HEK293 (cell line): ENCODE data around the gene B4GALT5.
A peak's percentile ranks its signal among the peaks of the same experiment; 100 is the strongest.

Experiments
- BCL11A ChIP-seq: fragments of 450-650 bp; formaldehyde crosslinking; IDR thresholded peaks from 2 replicates; pipeline ENCODE4 v1.5.1; 2016; ENCODE audit warnings: low read depth, missing biosample characterization, missing genetic modification characterization
- KLF16 ChIP-seq: fragments of 450-650 bp; formaldehyde crosslinking; IDR thresholded peaks from 2 replicates; pipeline ENCODE4 v1.5.1; 2017; ENCODE audit warnings: missing biosample characterization, missing genetic modification characterization
- KLF7 ChIP-seq: fragments of 450-650 bp; formaldehyde crosslinking; IDR thresholded peaks from 2 replicates; pipeline ENCODE4 v1.5.1; 2016; ENCODE audit warnings: missing biosample characterization, missing genetic modification characterization, borderline replicate concordance
- MZF1 ChIP-seq: fragments of 450-650 bp; formaldehyde crosslinking; IDR thresholded peaks from 2 replicates; pipeline ENCODE4 v1.5.1; 2017; ENCODE audit warnings: missing biosample characterization, missing genetic modification characterization, borderline replicate concordance
- OVOL3 ChIP-seq: fragments of 450-650 bp; formaldehyde crosslinking; IDR thresholded peaks from 2 replicates; pipeline ENCODE4 v1.5.1; 2016; ENCODE audit warnings: missing biosample characterization, missing genetic modification characterization
- PRDM1 ChIP-seq: fragments of 450-650 bp; formaldehyde crosslinking; IDR thresholded peaks from 2 replicates; pipeline ENCODE4; 2016; ENCODE audit warnings: missing biosample characterization, missing genetic modification characterization
- REPIN1 ChIP-seq: fragments of 450-650 bp; formaldehyde crosslinking; IDR thresholded peaks from 2 replicates; pipeline ENCODE4 v1.5.1; 2017; ENCODE audit warnings: missing biosample characterization, missing genetic modification characterization, low read depth
- SP2 ChIP-seq: fragments of 450-650 bp; formaldehyde crosslinking; IDR thresholded peaks from 2 replicates; pipeline ENCODE4 v1.5.1; 2016; ENCODE audit warnings: missing biosample characterization, missing genetic modification characterization
- SP7 ChIP-seq: fragments of 450-650 bp; formaldehyde crosslinking; IDR thresholded peaks from 2 replicates; pipeline ENCODE4 v1.5.1; 2016; ENCODE audit warnings: missing biosample characterization, missing genetic modification characterization
- TCF7L2 ChIP-seq: IDR thresholded peaks from 2 replicates; pipeline ENCODE4 v1.6.1; 2011; ENCODE audit warnings: low read depth, mild to moderate bottlenecking, inconsistent platforms, low read length, moderate library complexity, borderline replicate concordance
- ZEB2 ChIP-seq: fragments of 450-650 bp; formaldehyde crosslinking; IDR thresholded peaks from 2 replicates; pipeline ENCODE4 v1.5.1; 2016; ENCODE audit warnings: missing biosample characterization, missing genetic modification characterization
- ZFP41 ChIP-seq: fragments of 450-650 bp; formaldehyde crosslinking; IDR thresholded peaks from 2 replicates; pipeline ENCODE4 v1.5.1; 2016; ENCODE audit warnings: missing biosample characterization, missing genetic modification characterization, borderline replicate concordance
- ZNF133 ChIP-seq: fragments of 450-650 bp; formaldehyde crosslinking; IDR thresholded peaks from 2 replicates; pipeline ENCODE4 v1.5.1; 2016; ENCODE audit warnings: missing biosample characterization, missing genetic modification characterization
- ZNF138 ChIP-seq: fragments of 450-650 bp; formaldehyde crosslinking; IDR thresholded peaks from 2 replicates; pipeline ENCODE4 v1.5.1; 2016; ENCODE audit warnings: missing biosample characterization, missing genetic modification characterization, borderline replicate concordance
- ZNF157 ChIP-seq: fragments of 450-650 bp; formaldehyde crosslinking; IDR thresholded peaks from 2 replicates; pipeline ENCODE4 v1.5.1; 2016; ENCODE audit warnings: missing biosample characterization, missing genetic modification characterization
- ZNF221 ChIP-seq: fragments of 450-650 bp; formaldehyde crosslinking; IDR thresholded peaks from 2 replicates; pipeline ENCODE4 v1.5.1; 2017; ENCODE audit warnings: missing biosample characterization, missing genetic modification characterization, borderline replicate concordance
- ZNF335 ChIP-seq: fragments of 450-650 bp; formaldehyde crosslinking; conservative IDR thresholded peaks from 2 replicates; pipeline ENCODE4 v1.5.1; 2016; ENCODE audit warnings: missing biosample characterization, missing genetic modification characterization
- ZNF341 ChIP-seq: fragments of 450-650 bp; formaldehyde crosslinking; IDR thresholded peaks from 2 replicates; pipeline ENCODE4; 2016; ENCODE audit warnings: low read depth, missing biosample characterization, missing genetic modification characterization
- ZNF350 ChIP-seq: fragments of 450-650 bp; formaldehyde crosslinking; IDR thresholded peaks from 2 replicates; pipeline ENCODE4 v1.5.0; 2017; ENCODE audit warnings: missing biosample characterization, mild to moderate bottlenecking, missing genetic modification characterization
- ZNF354C ChIP-seq: fragments of 450-650 bp; formaldehyde crosslinking; IDR thresholded peaks from 2 replicates; pipeline ENCODE4 v1.5.1; 2016; ENCODE audit warnings: missing biosample characterization, missing genetic modification characterization, low read depth, borderline replicate concordance
- ZNF449 ChIP-seq: fragments of 450-650 bp; formaldehyde crosslinking; IDR thresholded peaks from 2 replicates; pipeline ENCODE4 v1.5.1; 2017; ENCODE audit warnings: missing biosample characterization, mild to moderate bottlenecking, missing genetic modification characterization, moderate library complexity
- ZNF530 ChIP-seq: fragments of 450-650 bp; formaldehyde crosslinking; IDR thresholded peaks from 2 replicates; pipeline ENCODE4 v1.5.1; 2016; ENCODE audit warnings: low read depth, missing biosample characterization, missing genetic modification characterization
- ZNF548 ChIP-seq: fragments of 450-650 bp; formaldehyde crosslinking; IDR thresholded peaks from 2 replicates; pipeline ENCODE4 v1.5.1; 2016; ENCODE audit warnings: missing biosample characterization, missing genetic modification characterization
- ZNF621 ChIP-seq: fragments of 450-650 bp; formaldehyde crosslinking; IDR thresholded peaks from 2 replicates; pipeline ENCODE4 v1.5.1; 2017; ENCODE audit warnings: missing biosample characterization, missing genetic modification characterization
- ZNF629 ChIP-seq: fragments of 450-650 bp; formaldehyde crosslinking; IDR thresholded peaks from 2 replicates; pipeline ENCODE4 v1.5.1; 2017; ENCODE audit warnings: missing biosample characterization, missing genetic modification characterization
- ZNF654 ChIP-seq: fragments of 450-650 bp; formaldehyde crosslinking; IDR thresholded peaks from 2 replicates; pipeline ENCODE4 v1.5.1; 2016; ENCODE audit warnings: low read depth, missing biosample characterization, missing genetic modification characterization
- ZNF660 ChIP-seq: fragments of 450-650 bp; IDR thresholded peaks from 2 replicates; pipeline ENCODE4 v1.5.1; 2018; ENCODE audit warnings: missing biosample characterization, mild to moderate bottlenecking, missing genetic modification characterization
- ZNF768 ChIP-seq: fragments of 450-650 bp; formaldehyde crosslinking; IDR thresholded peaks from 2 replicates; pipeline ENCODE4 v1.5.1; 2018; ENCODE audit warnings: missing biosample characterization, mild to moderate bottlenecking, missing genetic modification characterization
- ZSCAN16 ChIP-seq: fragments of 450-650 bp; formaldehyde crosslinking; IDR thresholded peaks from 2 replicates; pipeline ENCODE4 v1.5.1; 2016; ENCODE audit warnings: missing biosample characterization, missing genetic modification characterization
- ZSCAN23 ChIP-seq: fragments of 450-650 bp; formaldehyde crosslinking; IDR thresholded peaks from 2 replicates; pipeline ENCODE4 v1.5.1; 2016; ENCODE audit warnings: missing biosample characterization, missing genetic modification characterization
- TF ChIP-seq, protein P1 (sequence below): fragments of 450-650 bp; formaldehyde crosslinking; optimal IDR thresholded peaks from 2 replicates; pipeline ENCODE3; 2016; ENCODE audit warnings: missing biosample characterization, mild to moderate bottlenecking, missing genetic modification characterization
- TF ChIP-seq, protein P2 (sequence below): fragments of 450-650 bp; formaldehyde crosslinking; IDR thresholded peaks from 2 replicates; pipeline ENCODE4 v1.5.1; 2016; ENCODE audit warnings: missing biosample characterization, missing genetic modification characterization
- TF ChIP-seq, protein P3 (sequence below): fragments of 450-650 bp; formaldehyde crosslinking; IDR thresholded peaks from 2 replicates; pipeline ENCODE4 v1.5.1; 2016; ENCODE audit warnings: missing biosample characterization, missing genetic modification characterization, low read depth
- TF ChIP-seq, protein P4 (sequence below): fragments of 450-650 bp; formaldehyde crosslinking; IDR thresholded peaks from 2 replicates; pipeline ENCODE4 v1.5.1; 2016; ENCODE audit warnings: missing biosample characterization, missing genetic modification characterization

Gene B4GALT5

GRCh38 chr20:49712996-49713752 is 504 bp downstream of the B4GALT5 start (continued):
- no peak for TF ChIP-seq ZNF354C (tag by site-specific recombination)
- no peak for TF ChIP-seq ZNF660 (tag by site-specific recombination)
- TF ChIP-seq ZNF350 (tag by site-specific recombination), result no peak
- no peak for TF ChIP-seq ZNF654 (tag by site-specific recombination)
- peak; percentile 41; the same call in 1 of the 2 replicates for TF ChIP-seq SP7
- no peak for TF ChIP-seq ZSCAN23 (tag by site-specific recombination)
- TF ChIP-seq PRDM1 (tag by site-specific recombination), result no peak
- TF ChIP-seq, protein P1, sequence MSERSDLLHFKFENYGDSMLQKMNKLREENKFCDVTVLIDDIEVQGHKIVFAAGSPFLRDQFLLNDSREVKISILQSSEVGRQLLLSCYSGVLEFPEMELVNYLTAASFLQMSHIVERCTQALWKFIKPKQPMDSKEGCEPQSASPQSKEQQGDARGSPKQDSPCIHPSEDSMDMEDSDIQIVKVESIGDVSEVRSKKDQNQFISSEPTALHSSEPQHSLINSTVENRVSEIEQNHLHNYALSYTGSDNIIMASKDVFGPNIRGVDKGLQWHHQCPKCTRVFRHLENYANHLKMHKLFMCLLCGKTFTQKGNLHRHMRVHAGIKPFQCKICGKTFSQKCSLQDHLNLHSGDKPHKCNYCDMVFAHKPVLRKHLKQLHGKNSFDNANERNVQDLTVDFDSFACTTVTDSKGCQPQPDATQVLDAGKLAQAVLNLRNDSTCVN, result peak; percentile 88
- TF ChIP-seq MZF1 (tag by site-specific recombination), result no peak
- no peak for TF ChIP-seq ZNF138 (tag by site-specific recombination)
- TF ChIP-seq ZNF548 (tag by site-specific recombination), result no peak
- 0 out of 2 replicates have a peak, but pooled peaks have one; percentile 78 for TF ChIP-seq ZEB2 (tag by site-specific recombination)
- TF ChIP-seq KLF7 (tag by site-specific recombination), result no peak
- 0 out of 2 replicates have a peak, but pooled peaks have one; percentile 28 for TF ChIP-seq OVOL3 (tag by site-specific recombination)
- TF ChIP-seq ZNF530 (tag by site-specific recombination), result no peak
- no peak for TF ChIP-seq TCF7L2
- TF ChIP-seq, protein P2, sequence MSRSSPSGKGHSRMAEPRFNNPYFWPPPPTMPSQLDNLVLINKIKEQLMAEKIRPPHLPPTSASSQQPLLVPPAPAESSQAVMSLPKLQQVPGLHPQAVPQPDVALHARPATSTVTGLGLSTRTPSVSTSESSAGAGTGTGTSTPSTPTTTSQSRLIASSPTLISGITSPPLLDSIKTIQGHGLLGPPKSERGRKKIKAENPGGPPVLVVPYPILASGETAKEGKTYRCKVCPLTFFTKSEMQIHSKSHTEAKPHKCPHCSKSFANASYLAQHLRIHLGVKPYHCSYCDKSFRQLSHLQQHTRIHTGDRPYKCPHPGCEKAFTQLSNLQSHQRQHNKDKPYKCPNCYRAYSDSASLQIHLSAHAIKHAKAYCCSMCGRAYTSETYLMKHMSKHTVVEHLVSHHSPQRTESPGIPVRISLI (tag by site-specific recombination), result no peak
- no peak for TF ChIP-seq ZNF133 (tag by site-specific recombination)
- TF ChIP-seq, protein P3, sequence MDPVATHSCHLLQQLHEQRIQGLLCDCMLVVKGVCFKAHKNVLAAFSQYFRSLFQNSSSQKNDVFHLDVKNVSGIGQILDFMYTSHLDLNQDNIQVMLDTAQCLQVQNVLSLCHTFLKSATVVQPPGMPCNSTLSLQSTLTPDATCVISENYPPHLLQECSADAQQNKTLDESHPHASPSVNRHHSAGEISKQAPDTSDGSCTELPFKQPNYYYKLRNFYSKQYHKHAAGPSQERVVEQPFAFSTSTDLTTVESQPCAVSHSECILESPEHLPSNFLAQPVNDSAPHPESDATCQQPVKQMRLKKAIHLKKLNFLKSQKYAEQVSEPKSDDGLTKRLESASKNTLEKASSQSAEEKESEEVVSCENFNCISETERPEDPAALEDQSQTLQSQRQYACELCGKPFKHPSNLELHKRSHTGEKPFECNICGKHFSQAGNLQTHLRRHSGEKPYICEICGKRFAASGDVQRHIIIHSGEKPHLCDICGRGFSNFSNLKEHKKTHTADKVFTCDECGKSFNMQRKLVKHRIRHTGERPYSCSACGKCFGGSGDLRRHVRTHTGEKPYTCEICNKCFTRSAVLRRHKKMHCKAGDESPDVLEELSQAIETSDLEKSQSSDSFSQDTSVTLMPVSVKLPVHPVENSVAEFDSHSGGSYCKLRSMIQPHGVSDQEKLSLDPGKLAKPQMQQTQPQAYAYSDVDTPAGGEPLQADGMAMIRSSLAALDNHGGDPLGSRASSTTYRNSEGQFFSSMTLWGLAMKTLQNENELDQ (tag by site-specific recombination), result no peak
- TF ChIP-seq KLF16 (tag by site-specific recombination), result peak; percentile 82
- no peak for TF ChIP-seq ZNF449 (tag by site-specific recombination)
- TF ChIP-seq BCL11A (tag by site-specific recombination), result no peak; the same call in 1 of the 2 replicates
- no peak for TF ChIP-seq ZNF221 (tag by site-specific recombination)
- TF ChIP-seq ZNF157 (tag by site-specific recombination), result no peak
- TF ChIP-seq ZNF621 (tag by site-specific recombination), result no peak
- no peak for TF ChIP-seq ZFP41
- TF ChIP-seq SP2 (tag by site-specific recombination), result peak; percentile 82
- TF ChIP-seq, protein P4, sequence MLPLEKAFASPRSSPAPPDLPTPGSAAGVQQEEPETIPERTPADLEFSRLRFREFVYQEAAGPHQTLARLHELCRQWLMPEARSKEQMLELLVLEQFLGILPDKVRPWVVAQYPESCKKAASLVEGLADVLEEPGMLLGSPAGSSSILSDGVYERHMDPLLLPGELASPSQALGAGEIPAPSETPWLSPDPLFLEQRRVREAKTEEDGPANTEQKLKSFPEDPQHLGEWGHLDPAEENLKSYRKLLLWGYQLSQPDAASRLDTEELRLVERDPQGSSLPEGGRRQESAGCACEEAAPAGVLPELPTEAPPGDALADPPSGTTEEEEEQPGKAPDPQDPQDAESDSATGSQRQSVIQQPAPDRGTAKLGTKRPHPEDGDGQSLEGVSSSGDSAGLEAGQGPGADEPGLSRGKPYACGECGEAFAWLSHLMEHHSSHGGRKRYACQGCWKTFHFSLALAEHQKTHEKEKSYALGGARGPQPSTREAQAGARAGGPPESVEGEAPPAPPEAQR (tag by site-specific recombination), result peak; percentile 59; the same call in 1 of the 2 replicates
- peak; percentile 88 for TF ChIP-seq ZNF335
- no peak for TF ChIP-seq REPIN1 (tag by site-specific recombination)
- TF ChIP-seq ZNF768, result no peak
- peak; percentile 59 for TF ChIP-seq ZNF341 (tag by site-specific recombination)
- TF ChIP-seq ZSCAN16, result no peak
- no peak for TF ChIP-seq ZNF629 (tag by site-specific recombination)
